Panc1 (cell line): ENCODE data around the gene KCTD15. TPM values are rescaled to one million over a fixed set of nuclear protein-coding genes. Genes with fewer than 3 reads are reported as not detected.

ENCODE experiments used
- ATAC-seq: fragments of 200-7000 bp; cut with Tn5 transposase; 2 replicates; pipeline ENCODE4 v1.9.1; 2020; ENCODE audit warnings: mild to moderate bottlenecking, moderate library complexity
- BruUV-seq: library from RNA; stranded (reverse); fragments of 400-500 nt; replicated peaks from 2 replicates; lab custom pipeline; 2021; lab: Mats Ljungman, UMichigan
- CTCF ChIA-PET: fragments of 300-600 bp; sonication (Branson Sonifier 250); formaldehyde crosslinking; loops from one replicate; lab custom pipeline; 2022; ENCODE audit warnings: antibody characterized with exemption; lab: Charles Lee
- POLR2A ChIA-PET: fragments of 300-600 bp; sonication (Branson Sonifier 250); formaldehyde crosslinking; loops from one replicate; lab custom pipeline; 2022; ENCODE audit warnings: antibody characterized with exemption; lab: Charles Lee
- DNase-seq: peaks from one replicate; pipeline ENCODE4 v3.0.0-alpha.2; 2010; ENCODE audit warnings: low read depth, low spot score
- H3K27ac ChIP-seq: 2 replicates; pipeline ENCODE4 v1.5.1; 2011; ENCODE audit warnings: mild to moderate bottlenecking, low read length, inconsistent platforms
- H3K27me3 ChIP-seq: fragments of 200-500 bp; sonication (Bioruptor generic); 2 replicates; pipeline ENCODE4 v1.6.0; 2014; ENCODE audit warnings: low read length, inconsistent platforms; ENCODE audit not compliant: control insufficient read depth, insufficient read depth
- H3K36me3 ChIP-seq: fragments of 200-500 bp; sonication (Bioruptor generic); 2 replicates; pipeline ENCODE4 v1.5.1; 2014; ENCODE audit warnings: inconsistent platforms, mild to moderate bottlenecking, low read length, moderate library complexity; ENCODE audit not compliant: control insufficient read depth, insufficient read depth
- H3K4me1 ChIP-seq: 2 replicates; pipeline ENCODE4 v1.5.1; 2011; ENCODE audit warnings: inconsistent platforms, mild to moderate bottlenecking, low read length, moderate library complexity; ENCODE audit not compliant: control insufficient read depth, insufficient read depth
- H3K4me3 ChIP-seq, 2 experiments: 2 replicates each; pipeline ENCODE4 v1.5.1; 2011 to 2012; ENCODE audit warnings: low read depth in 2 of 2, low read length in 2 of 2, mild to moderate bottlenecking in 2 of 2, inconsistent platforms in 1 of 2, moderate library complexity in 1 of 2
- H3K9me3 ChIP-seq: fragments of 200-500 bp; sonication (Bioruptor generic); 2 replicates; pipeline ENCODE4 v1.5.1; 2014; ENCODE audit warnings: low read depth, mild to moderate bottlenecking, inconsistent platforms, low read length, moderate library complexity; ENCODE audit not compliant: control insufficient read depth, insufficient read depth
- CTCF ChIP-seq: fragments of 450-650 bp; IDR thresholded peaks from 2 replicates; pipeline ENCODE4 v1.5.1; 2017; ENCODE audit warnings: mild to moderate bottlenecking
- POLR2AphosphoS5 ChIP-seq: IDR thresholded peaks from 2 replicates; pipeline ENCODE4 v1.6.1; 2012; ENCODE audit warnings: mild to moderate bottlenecking, low read depth, low read length, moderate library complexity
- REST ChIP-seq, 2 experiments: IDR thresholded peaks; 2 replicates each; pipeline ENCODE4 v1.6.1; 2011 to 2012; ENCODE audit warnings: low read depth in 2 of 2, control low read depth in 1 of 2, low read length in 1 of 2, mild to moderate bottlenecking in 1 of 2, moderate library complexity in 1 of 2; ENCODE audit not compliant: insufficient read depth in 1 of 2
- SIN3A ChIP-seq: IDR thresholded peaks from 2 replicates; pipeline ENCODE4 v1.6.1; 2012; ENCODE audit warnings: low read depth, mild to moderate bottlenecking, low read length, moderate library complexity, borderline replicate concordance; ENCODE audit not compliant: insufficient read depth
- TCF7L2 ChIP-seq: IDR thresholded peaks from 2 replicates; pipeline ENCODE4 v1.6.1; 2011; ENCODE audit warnings: mild to moderate bottlenecking, low read depth, low read length, inconsistent platforms
- in situ Hi-C: cut with HindIII; loops from 2 replicates; pipeline ENCODE4 v1.10.0; 2016; ENCODE audit warnings: low sequenced_read_pairs, low pct_unique_long_range_greater_than_20kb
- intact Hi-C: fragments of 100-400 bp; cut with micrococcal nuclease; formaldehyde crosslinking; loops from one replicate; pipeline ENCODE4 v1.10.0; 2022; ENCODE audit not compliant: unreplicated experiment
- total RNA-seq: library from RNA; stranded (reverse); gene quantifications from one replicate; pipeline ENCODE4 v1.2.1, GENCODE V29; 2021; ENCODE audit not compliant: unreplicated experiment

The KCTD15 gene
- total RNA-seq, 1 experiment from 2014 or later = 27.8 TPM

GRCh38 chr19:33756177-33756576, 40.5 kb upstream of the KCTD15 start:
- POLR2A ChIA-PET = no interaction called here
- no peak for DNase-seq
- Histone ChIP-seq H3K9me3 (no peaks in the 10 kb centered on the region), H3K4me1 (peaks cover 4% of the 10 kb centered on the region; the same call in 1 of the 2 replicates), H3K27me3 (peaks cover 4% of the 10 kb centered on the region; the same call in 1 of the 2 replicates), H3K4me3 (no peak overlapping the region), H3K27ac (no peak overlapping the region), H3K36me3 (no peaks in the 10 kb centered on the region)
- in situ Hi-C loops = no loop called here
- ATAC-seq = no peak
- intact Hi-C loops = no loop called here
- TF ChIP-seq TCF7L2 = no peak
- no peak for TF ChIP-seq POLR2AphosphoS5
- no peak for TF ChIP-seq CTCF
- no peak for TF ChIP-seq REST (IDR thresholded peaks at IDR 0.05; ENCODE audit: insufficient read depth in 1 of 2, low read depth in 2 of 2, low read length in 1 of 2)
- TF ChIP-seq SIN3A = no peak
- BruUV-seq = no TSS peak
- CTCF ChIA-PET = interaction anchor here (0.6 kb wide), 1 partner anchor 306 kb away, joined by 7 read pairs; no protein-coding TSS in a partner anchor

GRCh38 chr19:33758541-33759013, 38.1 kb upstream of the KCTD15 start:
- ChIA-PET CTCF (interaction anchor here (1.2 kb wide), 1 partner anchor 338 kb away, joined by 3 read pairs; no protein-coding TSS in a partner anchor), POLR2A (no interaction called here)
- H3K4me3 ChIP-seq = no peak overlapping the region
- ATAC-seq = peak; percentile 46
- no peak overlapping the region for H3K27ac ChIP-seq
- H3K4me1 ChIP-seq = peaks cover 4% of the 10 kb centered on the region; the same call in 1 of the 2 replicates
- TF ChIP-seq POLR2AphosphoS5 (no peak), TCF7L2 (no peak), CTCF (no peak), REST (IDR thresholded peaks at IDR 0.05; ENCODE audit: insufficient read depth in 1 of 2, low read depth in 2 of 2, low read length in 1 of 2) (no peak), SIN3A (no peak)
- BruUV-seq = no TSS peak
- no peaks in the 10 kb centered on the region for H3K9me3 ChIP-seq
- no peak for DNase-seq
- H3K36me3 ChIP-seq = no peaks in the 10 kb centered on the region
- 0 out of 2 replicates have a peak, but pooled peaks cover 3% of the 10 kb centered on the region for H3K27me3 ChIP-seq
- intact Hi-C loops (no loop called here), in situ Hi-C loops (no loop called here)
